Epithelial cell of proximal tubule (primary cell): ENCODE measurements around the gene OR52N5. TPM values are rescaled to one million over a fixed set of nuclear protein-coding genes. Genes with fewer than 3 reads are reported as not detected.

Experiments used
- DNase-seq: peaks from one replicate; pipeline ENCODE4 v3.0.0-alpha.2; 2011; ENCODE audit warnings: low read depth
- H3K4me3 ChIP-seq: 2 replicates; pipeline ENCODE4 v1.5.1; 2011; ENCODE audit warnings: low read depth, mild to moderate bottlenecking, low read length
- CTCF ChIP-seq: conservative IDR thresholded peaks from 2 replicates; pipeline ENCODE4 v1.5.1; 2012; ENCODE audit warnings: low read depth, mild to moderate bottlenecking, low read length
- total RNA-seq: library from RNA; depleted of rRNA; stranded (reverse); fragments of >200 nt; gene quantifications from 2 replicates; pipeline ENCODE4 v1.2.3, GENCODE V29; 2015

The OR52N5 gene
- total RNA-seq, result not detected in 2 replicates

DNA sequence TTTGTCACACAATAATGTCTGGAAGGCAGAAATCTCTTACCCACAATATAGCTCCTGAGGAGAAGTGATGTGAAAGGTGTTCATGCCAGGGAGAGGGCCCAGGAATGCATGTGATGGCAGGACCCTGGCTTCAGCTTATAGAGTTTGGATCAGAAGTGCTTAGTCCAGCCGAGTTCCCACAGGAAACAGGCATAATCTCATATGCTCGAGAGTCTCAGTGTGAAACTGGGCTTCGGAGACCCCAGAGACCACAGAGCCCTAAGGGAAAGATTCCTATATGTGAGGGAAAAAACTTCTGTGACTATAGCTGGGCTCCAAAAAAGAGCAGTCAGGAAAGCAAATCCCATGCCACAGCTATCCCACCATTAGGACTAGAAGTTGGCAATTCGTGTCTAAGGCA, at the start of gene OR52N5:
Gene OR52N5, minus strand, starts transcription at position 101 of the 400 bp plus-strand sequence. CDS start 4,721 bp downstream, outside the sequence.
- no peak for TF ChIP-seq CTCF
- no peak for DNase-seq
- no peak within 1 kb of the TSS for H3K4me3 ChIP-seq

GRCh38 chr11:5831196-5831829, 48.2 kb upstream of the OR52N5 start:
- TF ChIP-seq CTCF, result no peak
- DNase-seq, result no peak
- no peak overlapping the region for H3K4me3 ChIP-seq

- no peak for DNase-seq
- no peak for TF ChIP-seq CTCF
- no peak overlapping the region for H3K4me3 ChIP-seq
Observed at GRCh38 chr11:5818245-5818886, 35.2 kb upstream of the OR52N5 start.

- TF ChIP-seq CTCF, result no peak
- no peak for DNase-seq
Observed at GRCh38 chr11:5815534-5815933, 32.4 kb upstream of the OR52N5 start.

GRCh38 chr11:5809905-5810795, 27.0 kb upstream of the OR52N5 start:
- DNase-seq, result no peak
- no peak overlapping the region for H3K4me3 ChIP-seq
- no peak for TF ChIP-seq CTCF

More at GRCh38 chr11:5815534-5815933, 32.4 kb upstream of the OR52N5 start:
- H3K4me3 ChIP-seq, result no peak overlapping the region

DNA sequence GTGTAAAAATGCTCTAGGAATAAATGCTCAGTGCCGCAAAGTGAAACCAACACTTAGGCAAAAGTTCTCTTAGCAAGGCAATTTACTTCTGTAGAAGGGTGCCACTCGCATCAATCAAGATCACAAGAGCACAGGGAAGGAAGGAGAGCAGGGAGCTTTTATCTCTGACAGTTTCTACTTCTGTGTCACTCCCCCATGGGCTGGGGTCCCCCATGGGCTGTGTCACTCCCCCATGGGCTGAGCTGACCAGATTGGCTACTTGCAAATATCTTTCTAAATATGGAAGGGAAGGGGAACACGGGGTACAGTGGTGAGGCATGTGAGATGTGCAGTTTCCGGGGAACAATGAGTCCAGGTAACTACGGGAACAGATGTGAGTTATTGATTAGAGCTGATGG, 26.0 kb upstream of the OR52N5 start:
- TF ChIP-seq CTCF, result no peak
- H3K4me3 ChIP-seq, result peak overlapping the region; percentile 51
- no peak for DNase-seq
